ENCODE results near the gene NR3C2. TPM values are rescaled to one million over a fixed set of nuclear protein-coding genes. Genes with fewer than 3 reads are reported as not detected.
A peak's percentile ranks its signal among the peaks of the same experiment; 100 is the strongest.
"Not testable (repeated sequence)": the region's sequence is repeated elsewhere in the genome, so short reads cannot be mapped to it uniquely, and the experiment has no call there.

NR3C2 gene
- total RNA-seq, 1 donor from 2014 or later = 35.4 TPM

GRCh38 chr4:148162991-148163390, 279.2 kb downstream of the NR3C2 start:
- DNase-seq = no peak

GRCh38 chr4:148162519-148162918, 279.7 kb downstream of the NR3C2 start:
- no peak for DNase-seq

GRCh38 chr4:148161601-148162000, 280.6 kb downstream of the NR3C2 start:
- DNase-seq = no peak

GRCh38 chr4:148159793-148160192, 282.4 kb downstream of the NR3C2 start:
- no peak for DNase-seq

GRCh38 chr4:148154769-148155168, 287.4 kb downstream of the NR3C2 start:
- no peak for DNase-seq

- DNase-seq = no peak
These were observed 289.2 kb downstream of the NR3C2 start for GRCh38 chr4:148152868-148153625.

GRCh38 chr4:148151806-148152205, 290.4 kb downstream of the NR3C2 start:
- peak; percentile 18 for DNase-seq

- no peak for DNase-seq
These were observed 296.7 kb downstream of the NR3C2 start for GRCh38 chr4:148145475-148145874.

GRCh38 chr4:148143174-148143573, 299.0 kb downstream of the NR3C2 start:
- no peak for DNase-seq

- DNase-seq = no peak
These were observed 300.7 kb downstream of the NR3C2 start for GRCh38 chr4:148141501-148141900.

- no peak for DNase-seq
These were observed 315.4 kb downstream of the NR3C2 start for GRCh38 chr4:148126825-148127224.

GRCh38 chr4:148124512-148124911, 317.7 kb downstream of the NR3C2 start:
- no peak for DNase-seq

- not testable (repeated sequence) for DNase-seq
These were observed 319.1 kb downstream of the NR3C2 start for GRCh38 chr4:148123161-148123560.

GRCh38 chr4:148120216-148120615, 322.0 kb downstream of the NR3C2 start:
- no peak for DNase-seq

GRCh38 chr4:148118633-148119032, 323.6 kb downstream of the NR3C2 start:
- peak; percentile 86 for DNase-seq

- DNase-seq = no peak
These were observed 324.0 kb downstream of the NR3C2 start for GRCh38 chr4:148118179-148118578.

- no peak for DNase-seq
These were observed 325.2 kb downstream of the NR3C2 start for GRCh38 chr4:148116969-148117368.

GRCh38 chr4:148116264-148116663, 325.9 kb downstream of the NR3C2 start:
- peak; percentile 96 for DNase-seq

- DNase-seq = no peak
These were observed 327.8 kb downstream of the NR3C2 start for GRCh38 chr4:148114436-148114835.

GRCh38 chr4:148112231-148112982, 329.8 kb downstream of the NR3C2 start:
- DNase-seq = no peak

GRCh38 chr4:148110169-148110568, 332.0 kb downstream of the NR3C2 start:
- DNase-seq = no peak

GRCh38 chr4:148109216-148109615, 333.0 kb downstream of the NR3C2 start:
- DNase-seq = no peak

- DNase-seq = peak; percentile 80
These were observed 333.4 kb downstream of the NR3C2 start for GRCh38 chr4:148108766-148109165.

Measured in tongue (tissue), 2 donors.